DMS153 treated with DMSO at 0.1 percent for 48 hours (cell line): ENCODE data around the gene ENTPD2.

ENCODE experiments used
- DNase-seq: peaks from one replicate; lab custom pipeline; 2025; ENCODE audit not compliant: unreplicated experiment; lab: John Stamatoyannopoulos, UW

The ENTPD2 gene

DNA sequence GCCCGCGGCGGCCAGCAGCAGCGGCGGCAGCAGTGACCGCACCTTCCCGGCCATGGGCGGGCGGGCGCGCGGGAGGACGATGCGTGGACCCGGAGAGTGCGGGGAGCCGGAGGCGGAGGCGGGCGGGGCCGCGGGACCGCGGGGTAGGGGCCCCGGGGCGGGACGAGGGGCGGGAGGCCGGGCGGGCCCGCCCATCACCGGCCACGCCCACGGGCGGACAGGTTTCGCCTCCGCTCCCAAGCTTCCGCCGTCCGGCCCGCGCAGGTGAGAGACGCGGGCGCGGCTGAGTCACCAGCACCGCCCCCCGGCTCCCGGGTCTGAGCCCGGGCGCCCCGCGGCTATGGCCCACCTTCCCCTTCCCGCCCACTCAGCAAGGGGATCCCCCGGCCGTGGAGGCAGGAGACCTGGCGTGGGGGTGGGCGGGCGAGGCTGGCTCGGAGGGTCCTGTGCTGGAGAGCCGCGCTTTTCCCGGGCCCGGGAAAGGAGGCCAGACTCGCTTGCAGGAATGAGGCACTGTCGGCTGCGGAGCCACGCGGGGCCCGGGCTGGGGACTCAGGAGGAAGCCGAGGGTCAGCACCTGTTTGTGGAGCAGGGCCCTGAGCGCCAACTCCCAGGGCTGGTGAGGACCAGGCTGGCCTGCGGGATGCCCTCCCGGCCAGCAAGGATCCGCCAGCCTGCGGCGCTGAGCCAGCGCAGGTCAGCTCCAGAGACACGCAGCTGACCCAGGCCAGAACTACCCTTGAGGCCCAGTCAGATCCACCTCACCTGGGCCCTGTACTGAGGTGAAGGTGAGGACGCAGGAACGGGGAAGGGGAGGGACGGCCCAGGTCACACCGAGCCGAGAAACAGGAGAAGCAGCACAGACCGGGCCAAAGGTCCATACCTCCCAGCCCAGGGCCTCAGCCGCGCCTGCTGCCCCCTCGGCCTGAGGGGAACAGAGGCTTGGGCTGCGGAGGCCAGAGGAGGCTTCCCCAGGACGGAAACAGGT is at the start of gene ENTPD2:
ENTPD2 (minus strand) TSS at position 118 of the 988 bp plus-strand sequence; CDS start at position 54, 64 bp downstream.
- peak; percentile 44 for DNase-seq

DNA sequence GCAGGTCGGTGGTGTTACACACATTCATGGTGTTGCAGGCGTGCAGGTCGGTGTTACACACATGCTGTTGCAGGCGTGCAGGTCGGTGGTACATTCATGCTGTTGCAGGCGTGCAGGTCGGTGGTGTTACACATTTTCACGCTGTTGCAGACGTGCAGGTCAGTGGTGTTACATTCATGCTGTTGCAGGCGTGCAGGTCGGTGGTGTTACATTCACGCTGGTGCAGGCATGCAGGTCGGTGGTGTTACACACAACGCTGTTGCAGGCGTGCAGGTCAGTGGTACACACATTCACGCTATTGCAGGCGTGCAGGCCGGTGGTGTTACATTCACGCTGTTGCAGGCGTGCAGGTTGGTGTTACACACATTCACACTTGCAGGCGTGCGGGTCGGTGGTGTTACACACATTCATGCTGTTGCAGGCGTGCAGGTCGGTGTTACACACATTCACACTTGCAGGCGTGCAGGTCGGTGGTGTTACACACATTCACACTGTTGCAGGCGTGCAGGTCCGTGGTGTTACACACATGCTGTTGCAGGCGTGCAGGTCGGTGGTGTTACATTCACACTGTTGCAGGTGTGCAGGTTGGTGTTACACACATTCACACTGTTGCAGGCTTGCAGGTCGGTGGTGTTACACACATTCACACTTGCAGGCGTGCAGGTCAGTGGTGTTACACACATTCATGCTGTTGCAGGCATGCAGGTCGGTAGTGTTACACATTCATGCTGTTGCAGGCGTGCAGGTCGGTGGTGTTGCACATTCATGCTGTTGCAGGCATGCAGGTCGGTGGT is 49.5 kb upstream of the ENTPD2 start:
- no peak for DNase-seq

DNA sequence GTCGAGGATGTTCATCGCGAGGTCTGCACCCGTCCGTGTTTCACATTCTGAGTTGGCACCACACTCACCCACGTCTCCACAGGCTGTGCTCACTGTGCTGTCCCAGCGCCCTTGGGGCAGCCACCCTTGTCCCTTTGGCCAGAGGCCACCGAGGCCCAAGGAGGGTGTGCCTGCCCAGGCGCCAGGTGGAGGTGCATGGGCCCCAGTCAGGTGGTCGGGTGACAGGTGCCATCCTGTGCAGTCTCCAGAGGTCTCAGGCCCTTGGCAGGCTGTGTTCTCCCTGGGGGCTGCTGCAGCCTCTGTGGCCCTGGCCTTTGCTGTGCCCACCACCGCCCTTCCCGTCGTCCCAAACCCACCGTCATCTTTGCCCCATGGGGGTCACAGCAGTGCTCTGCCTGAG is 45.4 kb upstream of the ENTPD2 start:
- no peak for DNase-seq

DNA sequence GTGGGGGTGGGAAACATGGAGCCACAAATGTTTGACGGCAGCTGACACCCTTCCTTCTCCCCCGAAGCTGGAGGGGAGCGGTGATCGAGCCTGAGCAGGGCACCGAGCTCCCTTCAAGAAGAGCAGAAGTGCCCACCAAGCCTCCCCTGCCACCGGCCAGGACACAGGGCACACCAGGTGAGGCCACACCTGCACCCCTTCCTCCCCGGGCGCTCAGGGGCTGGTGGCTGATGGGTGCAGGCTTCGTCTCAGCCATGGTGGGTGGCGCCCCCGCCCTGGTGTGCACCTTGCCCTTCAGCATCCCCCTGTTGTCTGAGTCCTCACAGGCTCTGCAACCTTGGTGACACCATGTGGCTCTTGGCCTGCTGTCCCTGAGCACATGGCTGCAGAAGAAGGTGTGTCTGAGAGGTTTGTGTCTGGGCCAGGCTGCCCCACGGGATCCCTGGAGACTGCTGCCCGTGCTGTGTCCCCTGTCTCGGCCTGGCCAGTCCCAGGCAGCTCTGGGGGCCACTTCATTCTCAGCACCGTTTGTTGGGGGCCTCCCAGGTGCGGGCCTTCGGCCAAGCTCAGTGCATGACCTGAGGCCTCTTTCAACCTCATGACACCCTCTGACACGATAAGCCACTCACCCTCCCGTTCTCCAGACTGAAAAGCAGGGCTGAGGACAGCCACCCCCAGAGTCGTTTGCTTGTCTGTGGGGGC is 44.1 kb upstream of the ENTPD2 start:
- DNase-seq: no peak

DNA sequence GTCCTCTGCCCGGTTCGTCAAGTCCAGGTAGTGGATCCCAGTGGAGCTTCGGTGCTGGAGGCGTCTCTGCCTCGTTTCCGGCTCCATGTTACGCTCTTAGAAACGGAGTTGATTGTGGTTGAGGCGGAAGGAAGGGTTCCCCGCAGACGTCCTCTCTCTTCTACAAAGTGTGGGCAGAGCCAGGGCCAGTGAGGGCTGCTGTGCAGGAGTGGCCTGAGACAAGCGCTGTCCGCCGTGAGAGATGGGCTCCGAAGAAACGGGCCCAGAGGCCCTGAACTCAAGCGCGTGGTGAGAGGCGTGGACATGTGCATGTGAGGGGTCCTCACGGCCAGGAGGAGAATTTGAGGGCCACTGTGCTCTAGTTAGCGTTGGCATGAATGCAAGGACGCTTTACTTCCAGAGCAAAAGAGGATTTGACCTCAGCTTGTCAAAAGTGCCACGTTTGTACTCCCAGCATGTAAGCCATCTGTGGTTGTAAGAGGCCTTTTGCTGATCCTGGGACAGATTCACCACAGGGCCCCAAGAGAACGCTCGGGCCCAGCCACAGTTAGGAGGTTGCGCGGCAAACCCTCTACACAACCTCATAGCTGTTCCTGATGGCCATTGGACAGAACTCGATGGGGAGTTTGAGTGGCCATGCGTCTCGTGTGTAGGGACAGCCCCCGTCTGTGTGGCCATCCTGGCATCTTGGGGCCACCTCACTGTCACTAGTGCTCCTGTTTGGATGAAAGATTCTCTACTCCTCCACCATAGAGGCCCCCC is 43.1 kb upstream of the ENTPD2 start:
- no peak for DNase-seq

DNA sequence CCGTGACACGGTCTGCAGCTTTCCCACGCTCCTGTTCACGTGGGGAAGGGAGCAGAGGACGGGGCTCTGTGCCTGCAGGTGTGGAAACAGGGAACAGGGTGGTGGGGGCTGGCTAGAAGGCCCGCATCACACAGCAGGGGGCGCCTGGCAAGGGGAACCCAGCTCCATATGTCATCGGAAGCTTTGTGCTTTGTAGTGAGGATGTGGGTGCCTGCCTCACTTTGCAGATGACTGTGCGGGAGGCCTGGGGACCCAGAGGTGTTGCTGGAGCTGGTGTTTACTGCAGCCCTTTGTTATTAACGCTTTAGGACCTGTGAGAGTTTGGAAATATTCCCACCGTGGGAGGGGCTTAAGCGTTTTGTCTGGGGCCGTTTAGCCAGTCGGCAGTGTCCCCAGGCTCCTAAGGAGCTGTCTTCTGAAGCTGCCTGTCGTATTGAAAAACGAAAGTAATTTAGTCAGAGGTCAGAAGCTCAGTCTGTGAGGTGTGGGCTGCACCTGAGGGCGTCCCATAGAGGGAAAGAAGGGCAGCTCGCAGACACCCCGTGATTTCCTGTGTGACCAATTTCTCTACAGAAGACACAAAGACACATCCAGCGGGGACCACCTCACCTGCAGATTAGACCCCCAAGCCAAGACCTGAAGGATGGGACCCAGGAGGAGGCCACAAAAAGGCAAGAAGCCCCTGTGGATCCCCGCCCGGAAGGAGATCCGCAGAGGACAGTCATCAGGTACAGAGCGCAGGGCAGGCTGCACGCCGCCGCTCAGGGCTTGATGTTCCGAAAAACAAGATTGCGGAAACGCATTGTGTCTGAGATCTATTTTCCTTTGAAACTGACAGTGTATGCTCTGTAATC is 42.0 kb upstream of the ENTPD2 start:
- no peak for DNase-seq

DNA sequence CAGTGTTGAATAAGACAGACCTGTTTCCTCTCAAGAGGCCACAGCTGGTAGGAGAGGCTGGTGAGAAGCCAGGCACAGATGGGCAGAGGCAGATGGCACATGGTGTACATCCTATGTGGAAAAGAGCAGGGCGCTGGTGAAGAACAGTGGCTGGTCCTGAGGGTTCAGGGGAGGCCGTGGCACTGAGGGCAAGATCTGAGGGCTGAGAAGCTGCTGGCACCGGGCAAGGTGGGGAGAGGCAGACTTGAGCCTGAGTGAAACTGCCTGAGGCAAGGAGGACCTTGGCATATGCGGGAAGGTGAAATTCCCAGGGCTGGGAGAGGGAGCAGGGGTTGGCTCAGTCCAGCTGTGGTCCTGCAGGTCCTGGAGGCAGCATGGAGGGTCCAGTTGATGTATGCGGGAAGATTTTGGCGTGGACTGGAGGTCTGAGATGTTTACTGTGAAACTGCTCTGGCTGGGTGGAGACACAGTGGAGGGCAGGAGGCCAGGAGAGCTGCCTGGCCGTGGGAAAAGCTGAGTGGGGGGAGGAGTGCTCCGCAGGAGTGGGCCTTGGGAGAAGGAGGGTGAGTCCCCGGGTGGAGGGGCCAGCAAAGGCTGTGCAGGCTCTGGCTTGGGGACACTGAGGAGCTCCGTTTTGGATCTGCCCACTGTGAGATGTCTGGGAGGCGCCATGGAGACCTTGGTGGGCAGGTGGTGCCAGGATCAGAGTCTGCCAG is 35.5 kb upstream of the ENTPD2 start:
- DNase-seq: no peak

DNA sequence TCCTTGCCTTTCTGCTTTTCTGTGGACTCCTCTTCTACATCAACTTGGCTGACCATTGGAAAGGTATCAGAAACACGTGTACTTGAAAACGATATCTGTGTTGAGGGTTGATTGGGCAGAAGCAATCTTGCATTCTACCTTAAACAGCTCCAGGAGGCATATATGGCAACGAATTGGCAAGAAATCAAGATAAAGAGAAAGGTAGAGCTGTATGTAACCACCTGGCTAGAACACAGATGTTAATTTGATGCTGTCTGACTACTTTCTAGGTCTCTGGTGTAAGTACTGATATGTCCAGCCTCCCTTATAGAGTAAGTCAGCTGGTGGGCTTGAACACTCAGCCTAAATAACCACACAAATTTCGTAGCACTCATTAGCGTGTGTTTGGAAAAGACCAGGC is 34.3 kb upstream of the ENTPD2 start:
- DNase-seq: no peak

DNA sequence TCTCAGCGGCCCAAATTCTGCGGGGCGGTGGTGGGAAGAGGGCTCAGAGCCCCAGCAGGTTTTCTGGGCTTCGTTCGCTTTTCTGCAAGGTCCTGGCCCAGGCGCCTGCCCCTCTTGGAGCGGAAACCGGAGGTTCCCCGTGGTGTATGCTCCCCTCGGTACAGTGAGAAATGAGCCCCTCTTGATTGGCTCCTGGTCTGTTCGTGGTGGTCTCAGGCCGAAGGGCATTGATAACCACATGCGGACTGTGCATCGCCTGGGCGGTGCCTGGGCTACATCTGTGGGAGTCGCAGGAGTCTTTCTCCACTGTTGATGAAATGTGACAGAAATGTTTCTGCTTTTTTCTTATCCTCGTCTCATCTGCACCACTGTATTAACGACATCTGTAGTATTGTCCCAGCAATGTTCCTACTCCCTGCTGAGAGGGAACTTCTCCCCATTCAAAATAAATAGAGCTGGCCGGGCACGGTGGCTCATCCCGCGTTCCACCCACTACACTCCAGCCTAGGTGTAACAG is 33.6 kb upstream of the ENTPD2 start:
- no peak for DNase-seq

DNA sequence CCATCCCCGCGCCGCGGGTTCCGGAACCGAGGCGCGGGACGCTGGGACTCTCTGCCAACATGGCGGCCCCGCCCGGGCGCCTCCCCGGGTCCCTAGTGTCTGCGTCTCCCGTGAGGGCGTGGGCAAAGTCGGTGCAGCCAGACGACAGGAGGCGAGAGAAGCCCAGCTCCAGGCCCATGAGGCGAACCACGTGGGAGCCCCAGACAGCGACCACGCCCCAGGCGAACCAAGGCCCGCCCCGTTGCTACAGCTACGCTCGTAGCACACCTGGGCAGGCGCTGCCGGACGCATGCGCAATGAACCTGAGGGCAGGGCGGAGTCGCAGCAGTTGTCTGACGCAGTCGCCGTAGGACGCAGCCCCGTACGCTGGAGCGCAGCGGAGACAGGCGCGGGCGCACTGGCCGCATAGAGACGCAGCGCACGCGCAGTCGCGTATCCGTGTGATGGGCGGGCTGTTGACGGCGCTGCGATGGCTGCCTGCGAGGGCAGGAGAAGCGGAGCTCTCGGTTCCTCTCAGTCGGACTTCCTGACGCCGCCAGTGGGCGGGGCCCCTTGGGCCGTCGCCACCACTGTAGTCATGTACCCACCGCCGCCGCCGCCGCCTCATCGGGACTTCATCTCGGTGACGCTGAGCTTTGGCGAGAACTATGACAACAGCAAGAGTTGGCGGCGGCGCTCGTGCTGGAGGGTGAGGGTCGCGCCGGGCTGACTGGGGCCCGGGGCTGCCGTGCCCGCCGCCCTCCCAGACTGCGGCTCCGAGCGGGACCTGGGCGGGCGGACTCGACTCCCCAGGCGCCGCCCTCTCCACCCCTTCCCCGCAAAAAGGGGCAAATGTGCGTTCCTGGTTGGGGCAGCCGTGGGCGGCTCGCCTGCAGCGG is 32.9 kb upstream of the ENTPD2 start, which contains the start of gene MAN1B1:
MAN1B1 (plus strand) TSS at position 455 of the 878 bp plus-strand sequence; CDS start at position 470, 15 bp downstream.
- DNase-seq: peak; percentile 99

DNA sequence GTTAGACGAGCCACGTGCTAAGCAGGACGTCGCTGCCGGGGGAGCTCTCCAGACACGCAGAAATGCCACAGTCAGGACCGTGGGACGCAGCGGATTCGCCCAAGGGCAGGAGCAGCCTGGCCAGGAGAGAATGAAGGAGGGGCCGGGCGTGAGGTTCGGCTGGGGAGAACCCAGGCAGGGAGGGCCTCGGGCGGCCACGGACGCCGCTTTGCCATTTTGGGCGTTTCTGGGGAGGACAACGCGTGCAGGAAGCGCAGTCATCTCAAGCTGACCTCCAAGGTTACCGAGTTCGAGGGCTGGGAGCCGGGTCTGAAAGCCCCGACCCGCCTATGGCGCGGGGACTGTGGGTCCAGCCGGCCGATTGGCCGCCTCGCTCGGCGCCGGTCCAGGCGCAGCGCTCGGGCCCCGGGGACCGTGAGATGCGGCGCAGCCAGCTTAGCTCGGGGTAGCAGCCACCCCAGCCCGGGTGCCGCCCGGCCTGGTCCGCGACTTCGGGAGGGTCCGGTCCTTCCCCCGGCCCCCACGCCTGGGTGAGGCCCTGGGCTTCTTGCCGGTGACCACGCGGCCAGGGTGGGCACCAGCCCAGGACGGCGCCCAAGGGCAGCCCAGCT is 32.2 kb upstream of the ENTPD2 start:
- DNase-seq: no peak

DNA sequence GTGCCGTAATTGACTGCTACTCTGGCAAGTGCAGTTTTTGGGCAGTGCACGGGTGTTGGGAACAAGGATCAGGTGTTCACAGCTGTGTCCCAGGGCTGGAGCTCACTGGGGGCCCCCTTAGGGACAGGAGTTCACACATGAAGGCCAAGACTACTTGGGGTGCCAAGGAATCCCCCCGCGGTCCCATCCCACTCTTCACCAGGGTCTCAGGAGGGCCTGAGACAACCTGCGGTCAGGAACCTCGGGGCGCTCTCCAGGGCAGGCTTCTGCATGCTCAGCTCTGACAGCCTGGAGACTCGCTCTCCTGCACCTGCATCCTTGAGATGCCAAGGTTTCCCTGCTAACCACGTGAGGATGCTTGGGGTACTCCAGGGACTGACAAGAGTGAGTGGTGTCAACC is 30.7 kb upstream of the ENTPD2 start:
- DNase-seq: no peak

DNA sequence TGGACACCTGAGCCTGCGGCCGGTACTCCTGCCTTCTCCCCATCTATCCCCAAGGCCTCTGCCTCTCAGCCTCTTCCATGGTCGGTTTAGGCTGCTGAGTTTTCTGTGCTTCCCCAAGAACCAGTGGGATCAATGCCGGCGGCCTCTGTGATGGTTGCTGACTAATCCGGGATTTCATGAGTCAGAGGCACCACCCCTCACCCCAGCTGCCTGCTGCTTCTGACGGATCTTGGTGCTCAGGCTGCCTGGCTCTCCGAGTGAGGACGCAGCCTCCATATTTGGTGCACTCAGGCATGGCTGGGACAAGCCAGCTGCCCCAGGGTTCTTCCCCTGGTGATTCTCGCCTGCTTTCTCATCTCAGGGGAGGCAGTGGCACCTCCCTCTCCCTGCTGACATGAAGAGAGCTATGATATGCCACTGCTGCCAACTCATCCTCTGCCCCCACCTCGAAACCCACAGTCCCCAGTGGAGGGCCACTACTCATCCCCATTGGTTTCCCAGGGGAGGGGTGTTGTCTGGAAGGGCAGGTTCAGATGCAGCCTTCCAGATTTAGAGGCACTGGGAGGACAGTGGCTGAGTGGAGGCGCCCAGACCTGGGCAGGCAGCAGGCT is 29.6 kb upstream of the ENTPD2 start:
- DNase-seq: no peak

DNA sequence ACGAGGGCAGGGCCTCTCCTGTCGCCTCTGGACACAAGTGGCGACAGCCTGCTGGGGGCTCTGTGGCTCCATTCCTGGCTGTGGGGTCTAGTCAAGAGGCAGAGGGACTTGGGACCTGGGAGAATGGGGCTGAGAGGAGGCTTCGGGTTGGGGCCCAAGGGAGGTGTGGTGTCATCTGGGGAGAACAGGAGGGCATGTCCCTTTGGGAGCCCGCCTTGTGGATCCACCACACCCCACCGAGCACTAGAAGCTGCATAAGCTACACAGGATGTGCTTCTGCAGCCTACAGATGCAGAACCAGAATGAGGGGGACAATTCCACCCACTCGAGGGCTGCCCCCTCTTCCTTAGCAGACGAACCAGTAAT is 29.0 kb upstream of the ENTPD2 start:
- DNase-seq: no peak

DNA sequence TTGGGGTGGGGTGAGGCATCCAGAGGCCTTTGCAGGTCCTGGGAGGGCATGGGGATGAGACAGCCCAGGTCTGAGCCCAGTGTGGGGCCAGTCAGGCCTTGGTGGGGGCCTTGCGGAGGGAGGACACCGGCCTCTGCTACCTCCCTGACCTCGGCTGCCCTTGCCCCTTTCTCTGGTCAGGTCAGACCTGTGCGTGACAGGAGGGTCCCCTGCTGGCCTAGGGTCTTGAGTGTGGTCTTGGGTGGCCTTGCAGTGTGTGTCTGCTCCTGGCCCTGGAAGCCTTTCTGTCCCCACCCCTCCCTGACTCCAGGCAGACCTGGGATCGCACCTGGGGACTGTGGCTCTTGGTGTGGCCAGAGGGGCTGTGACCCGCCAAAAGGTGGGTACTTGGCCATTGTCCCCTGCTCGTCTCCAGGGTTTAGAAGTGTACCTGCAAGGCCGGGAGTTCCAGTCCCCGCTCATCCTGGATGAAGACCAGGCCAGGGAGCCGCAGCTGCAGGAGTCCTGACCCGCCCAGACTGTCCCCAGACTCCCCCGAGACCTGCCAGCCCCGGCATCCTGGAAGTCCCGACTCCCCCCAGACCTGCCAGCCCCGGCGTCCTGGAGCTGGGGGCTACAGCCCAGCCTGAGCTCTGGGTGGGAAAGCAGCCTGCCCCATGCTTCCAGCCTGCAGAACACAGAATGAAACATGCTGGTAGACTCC is 28.5 kb upstream of the ENTPD2 start:
- no peak for DNase-seq
